B cell (primary cell): ENCODE results near the gene PAAF1. TPM values are rescaled to one million over a fixed set of nuclear protein-coding genes. Genes with fewer than 3 reads are reported as not detected.

Experiments
- ATAC-seq: fragments of 200-7000 bp; cut with Tn5 transposase; one replicate; pipeline ENCODE4 v1.10.0; 2021; ENCODE audit warnings: low read depth, mild to moderate bottlenecking, moderate number of reproducible peaks, moderate library complexity
- CTCF ChIA-PET: fragments of 350-600 bp; sonication (Branson Sonifier 250); formaldehyde crosslinking; loops from one replicate; lab custom pipeline; 2021; ENCODE audit warnings: antibody characterized with exemption, inconsistent platforms; lab: Charles Lee
- POLR2A ChIA-PET: fragments of 350-600 bp; sonication (Branson Sonifier 250); formaldehyde crosslinking; loops from one replicate; lab custom pipeline; 2021; ENCODE audit warnings: antibody characterized with exemption; lab: Charles Lee
- DNase-seq: peaks from one replicate; pipeline ENCODE4 v3.0.0; 2013
- H2AFZ ChIP-seq: 2 replicates; pipeline ENCODE4 v1.6.1; 2012; ENCODE audit warnings: mild to moderate bottlenecking, low read depth, low read length; ENCODE audit not compliant: insufficient read depth, poor library complexity, severe bottlenecking
- H3K27ac ChIP-seq, 2 donors: 1 replicate in 1 of 2; 2 replicates in 1 of 2; pipeline ENCODE4 v1.5.1; 2012 to 2013; ENCODE audit warnings: low read length in 2 of 2, mild to moderate bottlenecking in 2 of 2, moderate library complexity in 1 of 2
- H3K27me3 ChIP-seq, 4 experiments: fragments of 200-600 bp in 1 of 4; sonication (generic) in 1 of 4; replicated peaks in 1 of 4; 1 replicate in 2 of 4; 2 replicates in 2 of 4; pipeline versions ENCODE4 v1.6.1 to v1.7.0; 2013 to 2016; ENCODE audit warnings: low read length in 3 of 4, mild to moderate bottlenecking in 2 of 4, mixed read lengths in 1 of 4, moderate library complexity in 1 of 4; ENCODE audit not compliant: insufficient read depth in 4 of 4, control insufficient read depth in 3 of 4; ENCODE audit errors: control extremely low read depth in 1 of 4
- H3K36me3 ChIP-seq, 2 experiments: replicated peaks in 1 of 2; 1 replicate in 1 of 2; 2 replicates in 1 of 2; pipeline versions ENCODE4 v1.6.1 to v1.7.1; 2013; ENCODE audit warnings: low read length in 1 of 2; ENCODE audit not compliant: insufficient read depth in 2 of 2, control insufficient read depth in 1 of 2; ENCODE audit errors: control extremely low read depth in 1 of 2, extremely low read depth in 1 of 2
- H3K4me1 ChIP-seq, 2 donors: fragments of 200-600 bp in 1 of 2; sonication (generic) in 1 of 2; 1 replicate in 1 of 2; 2 replicates in 1 of 2; pipeline versions ENCODE4 v1.5.1 to v1.6.1; 2013 to 2017; ENCODE audit warnings: low read length in 2 of 2; ENCODE audit not compliant: control insufficient read depth in 2 of 2, insufficient read depth in 2 of 2
- H3K4me2 ChIP-seq: replicated peaks from 2 replicates; pipeline ENCODE3; 2012; ENCODE audit warnings: mild to moderate bottlenecking, low read depth, low read length; ENCODE audit not compliant: poor library complexity, severe bottlenecking
- H3K4me3 ChIP-seq, 5 experiments: fragments of 200-600 bp in 1 of 5; sonication (generic) in 1 of 5; 1 replicate in 3 of 5; 2 replicates in 2 of 5; pipeline versions ENCODE4 v1.5.1 to v1.7.0; 2011 to 2016; ENCODE audit warnings: low read length in 4 of 5, mild to moderate bottlenecking in 4 of 5, low read depth in 2 of 5, control low read depth in 1 of 5, moderate library complexity in 1 of 5; ENCODE audit not compliant: insufficient read depth in 1 of 5; ENCODE audit errors: control extremely low read depth in 1 of 5, extremely low read depth in 1 of 5
- H3K79me2 ChIP-seq: fragments of 200-600 bp; sonication (generic); one replicate; pipeline ENCODE4 v1.6.0; 2016; ENCODE audit warnings: low read length; ENCODE audit not compliant: control insufficient read depth, insufficient read depth
- H3K9ac ChIP-seq: fragments of 200-600 bp; sonication (generic); 2 replicates; pipeline ENCODE4 v1.6.1; 2017; ENCODE audit warnings: mild to moderate bottlenecking, low read length, moderate library complexity
- H3K9me3 ChIP-seq, 3 donors: one replicate each; pipeline versions ENCODE4 v1.6.1 to v1.7.1; 2013; ENCODE audit warnings: low read length in 2 of 3; ENCODE audit not compliant: control insufficient read depth in 2 of 3, insufficient read depth in 1 of 3; ENCODE audit errors: control extremely low read depth in 1 of 3
- H4K20me1 ChIP-seq: 2 replicates; pipeline ENCODE4 v1.6.0; 2012; ENCODE audit warnings: mild to moderate bottlenecking, low read length; ENCODE audit not compliant: insufficient read depth, control insufficient read depth, poor library complexity, severe bottlenecking
- H3K27ac Mint-ChIP-seq: one replicate; pipeline ENCODE4 v1.8.0; 2021; ENCODE audit warnings: mixed read lengths
- H3K27me3 Mint-ChIP-seq: one replicate; pipeline ENCODE4 v1.8.0; 2021; ENCODE audit warnings: mixed read lengths
- H3K4me1 Mint-ChIP-seq: one replicate; pipeline ENCODE4 v1.8.0; 2021; ENCODE audit warnings: mixed read lengths
- H3K4me3 Mint-ChIP-seq: one replicate; pipeline ENCODE4 v1.8.0; 2021; ENCODE audit warnings: mixed read lengths
- H3K9me3 Mint-ChIP-seq: one replicate; pipeline ENCODE4 v1.8.0; 2022; ENCODE audit warnings: mixed read lengths; ENCODE audit not compliant: insufficient read depth
- CTCF ChIP-seq: fragments of 200-600 bp; IDR thresholded peaks from one replicate; pipeline ENCODE4 v1.8.0; 2022; ENCODE audit warnings: antibody characterized with exemption, mild to moderate bottlenecking
- EZH2 ChIP-seq: IDR thresholded peaks from 2 replicates; pipeline ENCODE4 v1.6.1; 2012; ENCODE audit warnings: borderline replicate concordance, low read depth, mild to moderate bottlenecking, moderate library complexity, low read length; ENCODE audit not compliant: insufficient read depth, poor library complexity, severe bottlenecking
- whole genome bisulfite sequencing: methylation state at CpG from one replicate; pipeline ENCODE4 v1.1.5; 2013; ENCODE audit warnings: missing lambda C conversion rate; ENCODE audit not compliant: insufficient coverage; 5-methylcytosine and 5-hydroxymethylcytosine counted together
- intact Hi-C: fragments of 100-400 bp; cut with micrococcal nuclease; formaldehyde crosslinking; loops from one replicate; pipeline ENCODE4 v1.10.0; 2022
- polyA plus RNA-seq: library from polyadenylated mRNA; depleted of rRNA; stranded (reverse); fragments of >200 nt; gene quantifications from 2 replicates; pipeline ENCODE4 v1.2.3, GENCODE V29; 2012
- total RNA-seq, 2 donors: library from RNA; stranded (reverse); fragments of 120-200 nt in 1 of 2; gene quantifications; 1 replicate in 1 of 2; 2 replicates in 1 of 2; pipeline versions ENCODE4 v1.2.3 to v1.2.4, GENCODE V29; 2013 to 2022

The PAAF1 gene
- total and polyA plus RNA-seq, 2 donors (not counting 1 experiment from before 2014, with no cell fraction given) = 11.5 to 19.5 TPM

GRCh38 chr11:73969091-73969490, 92.3 kb downstream of the PAAF1 start:
- no peak overlapping the region for H3K4me3 Mint-ChIP-seq
- H3K27me3 Mint-ChIP-seq = no peaks in the 10 kb centered on the region
- no peak overlapping the region for H2AFZ ChIP-seq
- H4K20me1 ChIP-seq = peaks cover 18% of the 10 kb centered on the region
- H3K36me3 ChIP-seq = peaks cover 0 to 2% of the 10 kb centered on the region in 2 experiments
- peak overlapping the region; percentile 36 for H3K4me2 ChIP-seq
- DNase-seq = peak; percentile 51
- ChIA-PET POLR2A (interaction anchor here (0.6 to 9.4 kb wide), 3 partner anchors 12 to 28 kb away, joined by 3 to 155 read pairs (median 3); partner anchors contain the start of gene UCP2), CTCF (interaction anchor here (0.8 to 9.9 kb wide), 2 partner anchors 13 to 65 kb away, joined by 3 to 97 read pairs; partner anchors contain the start of gene UCP2)
- H3K4me3 ChIP-seq = no peak overlapping the region
- intact Hi-C loops = no loop called here
- H3K27ac ChIP-seq = peak overlapping the region; percentile 48 to 78
- H3K27me3 ChIP-seq = no peaks in the 10 kb centered on the region
- H3K79me2 ChIP-seq = peaks cover 8% of the 10 kb centered on the region
- TF ChIP-seq EZH2 = no peak
- TF ChIP-seq CTCF = no peak
- H3K9ac ChIP-seq = no peak overlapping the region
- no peaks in the 10 kb centered on the region for H3K9me3 ChIP-seq
- WGBS = 100% methylated on average over 1 of the region's 2 CpGs
- H3K4me1 Mint-ChIP-seq = peaks cover 70% of the 10 kb centered on the region
- H3K27ac Mint-ChIP-seq = peak overlapping the region; percentile 96
- H3K9me3 Mint-ChIP-seq = no peaks in the 10 kb centered on the region
- H3K4me1 ChIP-seq = peaks cover 60 to 73% of the 10 kb centered on the region in 2 donors
- no peak for ATAC-seq

- no peaks in the 10 kb centered on the region for H3K9me3 ChIP-seq
- no peak for TF ChIP-seq EZH2
- TF ChIP-seq CTCF = no peak
- no peaks in the 10 kb centered on the region for H3K27me3 Mint-ChIP-seq
- intact Hi-C loops = no loop called here
- H3K36me3 ChIP-seq = peaks cover 0 to 13% of the 10 kb centered on the region in 2 experiments
- peaks cover 76% of the 10 kb centered on the region for H3K4me1 Mint-ChIP-seq
- no peaks in the 10 kb centered on the region for H3K27me3 ChIP-seq
- H3K79me2 ChIP-seq = peaks cover 2% of the 10 kb centered on the region
- no peak for DNase-seq
- ChIA-PET CTCF (interaction anchor here (1.2 to 9.9 kb wide), 3 partner anchors 11 to 62 kb away, joined by 3 to 97 read pairs (median 4); partner anchors contain the start of gene UCP2), POLR2A (interaction anchor here (0.5 to 9.4 kb wide), 9 partner anchors 11 to 124 kb away, joined by 3 to 155 read pairs (median 4); partner anchors contain the start of gene UCP2)
- H3K9ac ChIP-seq = no peak overlapping the region
- no peaks in the 10 kb centered on the region for H3K9me3 Mint-ChIP-seq
- H3K4me1 ChIP-seq = peaks cover 66 to 75% of the 10 kb centered on the region in 2 donors
- peak overlapping the region; percentile 36 for H3K4me2 ChIP-seq
- H3K27ac Mint-ChIP-seq = peak overlapping the region; percentile 96
- no peak for ATAC-seq
- H2AFZ ChIP-seq = no peak overlapping the region
- peak overlapping the region; percentile 1 for H3K4me3 Mint-ChIP-seq
- H4K20me1 ChIP-seq = peaks cover 29% of the 10 kb centered on the region
- peak overlapping the region; percentile 48 to 78 for H3K27ac ChIP-seq
- 73% methylated on average over 3 of the region's 13 CpGs for WGBS
- H3K4me3 ChIP-seq = no peak overlapping the region
Observed at GRCh38 chr11:73969991-73970800, 93.4 kb downstream of the PAAF1 start.
